ENCODE measurements around the gene OPN1SW.

OPN1SW gene

DNA sequence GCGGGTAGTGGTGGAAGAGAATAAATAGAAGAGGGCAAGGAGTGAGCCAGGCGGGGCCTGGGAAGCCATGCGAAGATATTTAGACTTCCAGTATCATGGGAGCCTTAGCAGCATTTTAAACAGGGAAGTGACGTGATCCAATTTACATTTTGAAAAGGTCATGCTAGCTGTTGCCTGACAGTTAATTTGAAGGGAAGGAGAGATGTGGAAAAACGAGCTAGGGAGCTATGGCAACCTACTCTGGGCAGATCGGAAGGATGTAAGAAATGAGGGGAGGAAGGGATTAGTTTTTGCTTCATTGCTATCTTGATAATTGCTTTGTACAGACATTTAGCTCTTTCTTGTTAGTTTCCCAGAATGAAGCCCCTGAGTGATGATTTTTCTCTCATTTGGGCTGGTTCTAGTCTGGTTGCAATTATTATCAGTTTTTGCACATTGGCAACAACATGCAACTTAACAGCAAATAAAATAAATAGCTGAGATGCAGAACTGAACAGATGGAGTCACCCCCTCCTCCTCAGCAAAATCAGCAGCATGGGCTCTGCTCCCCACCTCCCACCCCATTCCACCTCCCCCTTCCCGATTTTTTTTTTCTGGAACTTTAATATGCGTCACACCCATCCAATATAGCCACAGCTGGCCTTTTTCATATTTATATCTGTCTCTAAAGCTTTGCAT, 49.4 kb downstream of the OPN1SW start:
- no peak for FAIRE-seq
- DNase-seq (ENCODE audit: insufficient read length, low spot score) = no peak
- TF ChIP-seq POLR2A (IDR thresholded peaks at IDR 0.05; ENCODE audit: low read depth, low read length) = no peak

DNA sequence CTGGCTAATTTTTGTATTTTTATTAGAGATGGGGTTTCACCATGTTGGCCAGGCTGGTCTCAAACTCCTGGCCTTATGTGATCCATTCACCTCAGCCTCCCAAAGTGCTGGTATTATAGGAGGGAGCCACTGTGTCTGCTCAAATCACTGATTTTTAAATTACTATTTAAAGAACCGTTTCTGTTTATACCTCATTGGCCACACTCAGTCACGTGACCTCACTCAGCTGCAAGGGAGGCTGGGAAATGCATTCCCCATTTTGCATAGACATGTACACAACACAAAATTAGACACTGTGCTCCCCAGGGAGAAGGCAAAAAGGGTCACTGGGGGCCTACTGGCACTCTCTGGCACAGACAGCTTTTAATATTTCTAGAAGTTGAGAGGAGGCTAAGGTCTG, 50.1 kb downstream of the OPN1SW start:
- no peak for DNase-seq (ENCODE audit: insufficient read length, low spot score)
- no peak for TF ChIP-seq POLR2A (IDR thresholded peaks at IDR 0.05; ENCODE audit: low read depth, low read length)
- no peak for FAIRE-seq

DNA sequence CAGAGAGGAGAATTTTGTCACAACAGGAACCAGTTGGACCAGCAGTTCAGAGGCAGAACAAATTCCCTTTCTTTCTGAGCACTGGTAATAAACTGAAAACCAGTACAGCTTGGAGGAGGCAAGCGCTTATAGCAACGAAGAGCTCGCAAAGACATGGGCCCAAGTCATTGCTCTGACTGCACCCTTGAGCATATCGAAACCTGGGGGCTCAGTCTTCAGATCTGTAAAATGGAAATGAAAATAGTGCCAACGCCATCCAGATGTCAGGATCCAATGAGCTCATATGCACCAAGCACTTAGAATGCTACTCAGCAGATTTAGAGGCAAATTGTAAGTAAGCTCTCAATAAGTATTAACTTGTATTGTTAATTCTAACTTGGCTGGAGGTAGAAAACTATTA, 50.9 kb downstream of the OPN1SW start:
- DNase-seq (ENCODE audit: insufficient read length, low spot score) (no peak), FAIRE-seq (no peak)
- TF ChIP-seq POLR2A (IDR thresholded peaks at IDR 0.05; ENCODE audit: low read depth, low read length) = no peak

Measured in H54 (cell line).